Dendritic cell treated with granulocyte-macrophage colony-stimulating factor and Interleukin-4, amounts not matched to agents 40 ng/mL and 50 ng/mL, for 4 days (primary cell): Measurements from ENCODE around the gene NANS.
A peak's percentile ranks its signal among the peaks of the same experiment; 100 is the strongest.

Source experiments
- H3K27ac Mint-ChIP-seq: one replicate; pipeline ENCODE4 v1.8.0; 2022; ENCODE audit warnings: mild to moderate bottlenecking, mixed read lengths
- H3K27me3 Mint-ChIP-seq: one replicate; pipeline ENCODE4 v1.8.0; 2022; ENCODE audit warnings: mild to moderate bottlenecking, mixed read lengths
- H3K36me3 Mint-ChIP-seq: one replicate; pipeline ENCODE4 v1.8.0; 2022; ENCODE audit warnings: low read depth, mixed read lengths
- H3K4me1 Mint-ChIP-seq: one replicate; pipeline ENCODE4 v1.8.0; 2022; ENCODE audit warnings: low read depth, mixed read lengths
- H3K4me3 Mint-ChIP-seq: one replicate; pipeline ENCODE4 v1.8.0; 2022; ENCODE audit warnings: mild to moderate bottlenecking, moderate library complexity, mixed read lengths
- H3K9me3 Mint-ChIP-seq: one replicate; pipeline ENCODE4 v1.8.0; 2022; ENCODE audit warnings: mixed read lengths
- intact Hi-C: fragments of 100-400 bp; cut with micrococcal nuclease; formaldehyde crosslinking; loops from one replicate; pipeline ENCODE4 v1.15.0; 2022

Gene NANS

GRCh38 chr9:98047002-98047401, 9.5 kb upstream of the NANS start:
- H3K36me3 Mint-ChIP-seq, result peaks cover 5% of the 10 kb centered on the region
- no peaks in the 10 kb centered on the region for H3K27me3 Mint-ChIP-seq
- peaks cover 47% of the 10 kb centered on the region for H3K4me1 Mint-ChIP-seq
- H3K4me3 Mint-ChIP-seq, result no peak overlapping the region
- intact Hi-C loops, result no loop called here
- no peaks in the 10 kb centered on the region for H3K9me3 Mint-ChIP-seq
- no peak overlapping the region for H3K27ac Mint-ChIP-seq

DNA sequence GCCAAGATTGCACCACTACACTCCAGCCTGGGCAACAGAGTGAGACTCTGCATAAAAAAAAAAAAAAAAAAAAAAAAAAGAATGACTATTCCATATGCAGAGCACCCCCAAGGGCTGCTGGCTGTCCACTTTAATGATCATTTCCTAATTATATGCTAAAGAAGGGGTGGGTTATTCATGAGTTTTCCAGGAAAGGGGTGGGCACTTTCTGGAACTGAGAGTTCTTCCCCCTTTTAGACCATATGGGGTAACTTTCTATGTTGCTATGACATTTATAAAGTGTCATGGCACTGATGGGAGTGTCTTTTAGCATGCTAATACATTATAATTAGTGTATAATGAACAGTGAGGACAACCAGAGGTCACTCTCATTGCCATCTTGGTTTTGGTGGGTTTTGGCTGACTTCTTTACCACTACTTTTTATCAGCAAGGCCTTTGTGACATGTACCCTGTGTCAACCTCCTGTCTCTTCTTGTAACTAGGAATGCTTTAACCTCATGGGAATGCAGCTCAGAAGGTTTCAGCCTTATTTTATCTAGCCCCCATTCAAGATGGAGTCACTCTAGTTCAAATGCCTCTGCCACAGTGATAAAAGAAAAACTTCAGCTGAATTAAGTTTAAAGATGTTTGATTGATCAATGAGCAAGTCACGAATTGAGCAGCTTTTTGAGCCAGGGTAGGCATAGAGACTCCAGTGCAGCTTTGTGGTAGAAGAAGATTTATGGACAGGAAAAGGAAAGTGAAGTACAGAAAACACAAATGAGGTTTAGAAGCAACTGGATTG, 7.1 kb upstream of the NANS start:
- Mint-ChIP-seq H3K36me3 (peaks cover 5% of the 10 kb centered on the region), H3K27ac (peak overlapping the region; percentile 8)

GRCh38 chr9:98050351-98050750, 6.2 kb upstream of the NANS start:
- Mint-ChIP-seq H3K27ac (no peak overlapping the region), H3K36me3 (peaks cover under 1% of the 10 kb centered on the region), H3K9me3 (no peaks in the 10 kb centered on the region), H3K27me3 (no peaks in the 10 kb centered on the region), H3K4me3 (no peak overlapping the region), H3K4me1 (peaks cover 30% of the 10 kb centered on the region)
- intact Hi-C loops, result no loop called here

More for the DNA sequence above, 7.1 kb upstream of the NANS start:
- Mint-ChIP-seq H3K9me3 (no peaks in the 10 kb centered on the region), H3K27me3 (no peaks in the 10 kb centered on the region), H3K4me1 (peaks cover 39% of the 10 kb centered on the region), H3K4me3 (no peak overlapping the region)
- intact Hi-C loops, result no loop called here

GRCh38 chr9:98054376-98054951, 2.1 kb upstream of the NANS start:
- no peak overlapping the region for H3K4me3 Mint-ChIP-seq
- H3K4me1 Mint-ChIP-seq, result peaks cover 22% of the 10 kb centered on the region
- intact Hi-C loops, result no loop called here
- no peaks in the 10 kb centered on the region for H3K27me3 Mint-ChIP-seq
- H3K9me3 Mint-ChIP-seq, result no peaks in the 10 kb centered on the region
- peaks cover 13% of the 10 kb centered on the region for H3K36me3 Mint-ChIP-seq
- no peak overlapping the region for H3K27ac Mint-ChIP-seq

- Mint-ChIP-seq H3K27me3 (no peaks in the 10 kb centered on the region), H3K4me1 (peaks cover 30% of the 10 kb centered on the region), H3K27ac (peak overlapping the region; percentile 96), H3K9me3 (no peaks in the 10 kb centered on the region), H3K36me3 (peaks cover 36% of the 10 kb centered on the region), H3K4me3 (peak overlapping the region; percentile 93)
- intact Hi-C loops, result loop anchor here (1.0 to 5.0 kb wide), 4 partner anchors 74 to 360 kb away; partner anchors contain the start of genes ANP32B, TBC1D2, TRMO and XPA
Observed at GRCh38 chr9:98057138-98057799, 737 bp downstream of the NANS start.

- intact Hi-C loops, result no loop called here
- H3K36me3 Mint-ChIP-seq, result peaks cover 81% of the 10 kb centered on the region
- no peak overlapping the region for H3K27ac Mint-ChIP-seq
- H3K4me1 Mint-ChIP-seq, result peaks cover 33% of the 10 kb centered on the region
- no peaks in the 10 kb centered on the region for H3K27me3 Mint-ChIP-seq
- no peaks in the 10 kb centered on the region for H3K9me3 Mint-ChIP-seq
- no peak overlapping the region for H3K4me3 Mint-ChIP-seq
Observed at GRCh38 chr9:98062161-98062560, 5.6 kb downstream of the NANS start.

GRCh38 chr9:98064623-98065392, 8.3 kb downstream of the NANS start:
- intact Hi-C loops, result no loop called here
- Mint-ChIP-seq H3K27ac (no peak overlapping the region), H3K4me1 (peaks cover 31% of the 10 kb centered on the region)

GRCh38 chr9:98066235-98066634, 9.7 kb downstream of the NANS start:
- H3K27me3 Mint-ChIP-seq, result no peaks in the 10 kb centered on the region
- intact Hi-C loops, result no loop called here
- no peaks in the 10 kb centered on the region for H3K9me3 Mint-ChIP-seq
- H3K4me1 Mint-ChIP-seq, result peaks cover 26% of the 10 kb centered on the region
- peaks cover 89% of the 10 kb centered on the region for H3K36me3 Mint-ChIP-seq
- no peak overlapping the region for H3K4me3 Mint-ChIP-seq
- no peak overlapping the region for H3K27ac Mint-ChIP-seq

More at GRCh38 chr9:98064623-98065392, 8.3 kb downstream of the NANS start:
- Mint-ChIP-seq H3K27me3 (no peaks in the 10 kb centered on the region), H3K36me3 (peaks cover 95% of the 10 kb centered on the region), H3K9me3 (no peaks in the 10 kb centered on the region), H3K4me3 (no peak overlapping the region)

- H3K27me3 Mint-ChIP-seq, result no peaks in the 10 kb centered on the region
Observed at GRCh38 chr9:98067184-98067583, 10.7 kb downstream of the NANS start.

DNA sequence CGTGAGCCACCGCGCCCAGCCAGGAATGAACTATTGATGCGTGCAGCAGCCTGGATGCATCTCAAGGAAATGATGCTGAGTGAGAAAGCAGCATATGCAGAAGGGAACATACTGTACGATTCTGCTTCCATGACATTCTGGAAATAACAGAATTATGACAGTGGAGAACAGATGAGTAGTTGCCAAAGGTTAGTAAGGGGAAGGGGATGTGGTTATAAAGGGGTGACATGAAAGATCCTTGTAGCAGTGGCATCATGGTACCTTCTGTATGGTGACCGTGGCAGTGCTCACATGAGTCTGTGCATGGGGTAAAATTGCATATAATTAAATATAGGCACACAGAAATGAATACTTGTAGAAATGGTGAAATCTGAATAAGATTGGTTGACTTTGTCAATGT, 13.0 kb downstream of the NANS start:
- intact Hi-C loops, result no loop called here
- Mint-ChIP-seq H3K27ac (no peak overlapping the region), H3K4me3 (no peak overlapping the region), H3K36me3 (peaks cover 79% of the 10 kb centered on the region), H3K9me3 (no peaks in the 10 kb centered on the region), H3K27me3 (no peaks in the 10 kb centered on the region), H3K4me1 (peaks cover 47% of the 10 kb centered on the region)

More at GRCh38 chr9:98067184-98067583, 10.7 kb downstream of the NANS start:
- no peak overlapping the region for H3K27ac Mint-ChIP-seq
- intact Hi-C loops, result no loop called here
- H3K9me3 Mint-ChIP-seq, result no peaks in the 10 kb centered on the region
- H3K36me3 Mint-ChIP-seq, result peaks cover 89% of the 10 kb centered on the region
- H3K4me3 Mint-ChIP-seq, result no peak overlapping the region
- H3K4me1 Mint-ChIP-seq, result peaks cover 35% of the 10 kb centered on the region

DNA sequence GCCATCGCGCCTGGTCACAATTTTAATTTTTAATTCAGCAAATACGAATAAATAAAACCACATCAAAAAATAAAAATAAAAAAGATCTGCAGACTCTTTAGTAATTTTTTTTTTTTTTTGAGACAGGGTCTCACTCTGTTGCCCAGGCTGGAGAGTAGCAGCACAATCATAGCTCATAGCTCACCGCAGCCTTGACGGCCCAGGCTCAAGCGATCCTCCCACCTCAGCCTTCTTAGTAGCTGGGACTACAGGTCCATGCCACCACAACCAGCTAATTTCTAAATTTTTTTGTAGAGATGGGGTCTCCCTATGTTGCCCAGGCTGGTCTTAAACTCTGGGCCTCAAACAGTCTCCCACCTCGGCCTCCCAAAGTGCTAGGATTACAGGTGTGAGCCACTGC, 14.2 kb downstream of the NANS start:
- H3K4me3 Mint-ChIP-seq, result no peak overlapping the region
- peaks cover 57% of the 10 kb centered on the region for H3K4me1 Mint-ChIP-seq
- H3K36me3 Mint-ChIP-seq, result peaks cover 68% of the 10 kb centered on the region
- no peak overlapping the region for H3K27ac Mint-ChIP-seq
- H3K9me3 Mint-ChIP-seq, result no peaks in the 10 kb centered on the region
- H3K27me3 Mint-ChIP-seq, result no peaks in the 10 kb centered on the region
- intact Hi-C loops, result loop anchor here (10.0 kb wide), 1 partner anchor 134 kb away; no protein-coding TSS in a partner anchor

- H3K27ac Mint-ChIP-seq, result peak overlapping the region; percentile 50
- H3K27me3 Mint-ChIP-seq, result no peaks in the 10 kb centered on the region
Observed at GRCh38 chr9:98071737-98072136, 15.2 kb downstream of the NANS start.

GRCh38 chr9:98074115-98074990, 17.8 kb downstream of the NANS start:
- Mint-ChIP-seq H3K4me3 (no peak overlapping the region), H3K27ac (peak overlapping the region; percentile 63), H3K27me3 (no peaks in the 10 kb centered on the region), H3K36me3 (peaks cover 67% of the 10 kb centered on the region), H3K9me3 (no peaks in the 10 kb centered on the region), H3K4me1 (peaks cover 40% of the 10 kb centered on the region)
- intact Hi-C loops, result loop anchor here (1.0 to 10.0 kb wide), 2 partner anchors 130 to 189 kb away; no protein-coding TSS in a partner anchor

More at GRCh38 chr9:98071737-98072136, 15.2 kb downstream of the NANS start:
- Mint-ChIP-seq H3K36me3 (peaks cover 64% of the 10 kb centered on the region), H3K4me3 (no peak overlapping the region), H3K9me3 (no peaks in the 10 kb centered on the region), H3K4me1 (peaks cover 51% of the 10 kb centered on the region)
- intact Hi-C loops, result loop anchor here (10.0 kb wide), 1 partner anchor 133 kb away; no protein-coding TSS in a partner anchor
